Measurements from ENCODE around the gene SNX9. TPM values are rescaled to one million over a fixed set of nuclear protein-coding genes. Genes with fewer than 3 reads are reported as not detected.

SNX9 gene
- total and polyA plus RNA-seq, 2 of the 4 experiments (the other 2 are of a cell fraction), result 35.3 to 41.2 TPM

DNA sequence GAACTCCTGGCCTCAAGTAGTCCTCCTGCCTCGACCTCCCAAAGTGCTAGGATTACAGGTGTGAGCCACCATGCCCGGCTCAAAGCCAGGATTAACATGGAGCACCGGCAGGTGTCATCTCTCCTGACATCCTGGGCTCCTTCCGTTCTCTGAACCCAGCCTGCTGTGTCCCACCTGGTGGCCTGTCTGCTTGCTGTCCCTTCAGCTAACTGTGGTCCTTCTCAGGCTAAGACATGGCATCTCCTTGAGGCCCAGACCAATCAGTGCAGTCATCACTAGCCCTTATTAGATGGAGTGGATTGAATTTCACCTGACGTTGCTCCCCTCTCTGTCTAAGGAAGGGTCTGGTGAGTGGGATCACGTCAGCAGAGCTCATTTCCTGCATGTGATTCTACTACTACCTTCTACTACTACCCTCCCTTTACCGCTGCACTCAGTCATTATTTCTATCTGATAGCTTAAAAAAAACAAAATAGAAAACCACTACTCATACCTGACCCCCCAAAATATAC lies 130.6 kb downstream of the SNX9 start:
- Histone ChIP-seq H3K4ac (ENCODE audit: low read depth, low read length) (no peak overlapping the region), H3K79me1 (ENCODE audit: low read depth in 1 of 2, low read length in 2 of 2) (no peaks in the 10 kb centered on the region), H4K91ac (ENCODE audit: insufficient read depth, low read depth, low read length) (no peak overlapping the region), H3K4me2 (ENCODE audit: low read depth, low read length) (no peak overlapping the region), H3K18ac (ENCODE audit: low read depth, low read length) (no peak overlapping the region), H3K9ac (ENCODE audit: low read depth, low read length) (no peak overlapping the region), H3K56ac (ENCODE audit: extremely low read depth, insufficient read depth, low read length) (no peak overlapping the region), H2BK15ac (ENCODE audit: low read depth, low read length) (no peak overlapping the region), H3K9me3 (ENCODE audit: control insufficient read depth, insufficient read depth, low read length) (peaks cover 3% of the 10 kb centered on the region), H3K23ac (ENCODE audit: low read depth, low read length) (no peak overlapping the region), H2BK120ac (ENCODE audit: low read depth, low read length) (no peak overlapping the region), H2BK5ac (ENCODE audit: low read depth, low read length, poor library complexity, severe bottlenecking) (no peak overlapping the region), H3K9me1 (ENCODE audit: insufficient read depth, low read length) (no peaks in the 10 kb centered on the region), H2AFZ (replicated peaks; ENCODE audit: low read length, poor library complexity) (no peak overlapping the region), H3K4me1 (ENCODE audit: control insufficient read depth, insufficient read depth, low read length) (no peaks in the 10 kb centered on the region), H2AK9ac (replicated peaks; ENCODE audit: low read depth, low read length, poor library complexity) (no peak overlapping the region), H4K20me1 (ENCODE audit: insufficient read depth, low read length) (no peaks in the 10 kb centered on the region), H4K8ac (ENCODE audit: low read depth in 2 of 2, low read length in 2 of 2) (no peak overlapping the region), H2AK5ac (ENCODE audit: low read depth, low read length) (no peak overlapping the region), H2BK20ac (ENCODE audit: low read depth, low read length) (no peak overlapping the region), H3K27me3 (ENCODE audit: control insufficient read depth, insufficient read depth, low read length) (no peaks in the 10 kb centered on the region), H3K14ac (replicated peaks; ENCODE audit: low read depth, low read length) (no peak overlapping the region), H4K5ac (ENCODE audit: low read depth, low read length) (no peak overlapping the region), H3K4me3 (ENCODE audit: insufficient read depth, low read depth, low read length) (no peak overlapping the region), H3K36me3 (ENCODE audit: control insufficient read depth, insufficient read depth, low read length) (no peaks in the 10 kb centered on the region), H3K27ac (ENCODE audit: insufficient read depth, low read length) (no peak overlapping the region)
- in situ Hi-C loops (cut with MboI; ENCODE audit: low sequenced_read_pairs) (no loop called here), intact Hi-C loops (cut with micrococcal nuclease) (no loop called here), dilution Hi-C loops (cut with HindIII; ENCODE audit: low sequenced_read_pairs, unreplicated experiment) (no loop called here)
- 69% methylated on average over 4 of the region's 7 CpGs; no CpG with 5 or more reads in 1 of the 2 experiments for WGBS, 2 experiments (ENCODE audit: extremely low coverage in 2 of 2, insufficient read length in 1 of 2)
- BruUV-seq (replicated peaks), result no TSS peak
- no peak for ATAC-seq (ENCODE audit: low read depth)
- DNase-seq, result no peak
- TF ChIP-seq MXI1 (IDR thresholded peaks at IDR 0.05; ENCODE audit: borderline replicate concordance, low read depth, low read length), result no peak
- TF ChIP-seq BHLHE40 (IDR thresholded peaks at IDR 0.05; ENCODE audit: low read depth, low read length), result no peak
- no peak for TF ChIP-seq SMC3 (IDR thresholded peaks at IDR 0.05; ENCODE audit: low read depth, low read length)
- TF ChIP-seq POLR2A (IDR thresholded peaks at IDR 0.05; ENCODE audit: low read depth, low read length), result no peak
- TF ChIP-seq, protein P1, sequence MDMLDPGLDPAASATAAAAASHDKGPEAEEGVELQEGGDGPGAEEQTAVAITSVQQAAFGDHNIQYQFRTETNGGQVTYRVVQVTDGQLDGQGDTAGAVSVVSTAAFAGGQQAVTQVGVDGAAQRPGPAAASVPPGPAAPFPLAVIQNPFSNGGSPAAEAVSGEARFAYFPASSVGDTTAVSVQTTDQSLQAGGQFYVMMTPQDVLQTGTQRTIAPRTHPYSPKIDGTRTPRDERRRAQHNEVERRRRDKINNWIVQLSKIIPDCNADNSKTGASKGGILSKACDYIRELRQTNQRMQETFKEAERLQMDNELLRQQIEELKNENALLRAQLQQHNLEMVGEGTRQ (IDR thresholded peaks at IDR 0.05; ENCODE audit: low read depth, low read length), result no peak
- no peak for TF ChIP-seq NFE2L2 (IDR thresholded peaks at IDR 0.05; ENCODE audit: low read depth, low read length)
- TF ChIP-seq, protein P2, sequence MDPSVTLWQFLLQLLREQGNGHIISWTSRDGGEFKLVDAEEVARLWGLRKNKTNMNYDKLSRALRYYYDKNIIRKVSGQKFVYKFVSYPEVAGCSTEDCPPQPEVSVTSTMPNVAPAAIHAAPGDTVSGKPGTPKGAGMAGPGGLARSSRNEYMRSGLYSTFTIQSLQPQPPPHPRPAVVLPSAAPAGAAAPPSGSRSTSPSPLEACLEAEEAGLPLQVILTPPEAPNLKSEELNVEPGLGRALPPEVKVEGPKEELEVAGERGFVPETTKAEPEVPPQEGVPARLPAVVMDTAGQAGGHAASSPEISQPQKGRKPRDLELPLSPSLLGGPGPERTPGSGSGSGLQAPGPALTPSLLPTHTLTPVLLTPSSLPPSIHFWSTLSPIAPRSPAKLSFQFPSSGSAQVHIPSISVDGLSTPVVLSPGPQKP (IDR thresholded peaks at IDR 0.05; ENCODE audit: borderline replicate concordance, low read depth, low read length), result no peak
- no peak for TF ChIP-seq RFX5 (IDR thresholded peaks at IDR 0.05; ENCODE audit: low read depth, low read length)
- no peak for TF ChIP-seq CEBPB (IDR thresholded peaks at IDR 0.05; ENCODE audit: low read depth, low read length)
- POLR2A ChIA-PET (ENCODE audit: unreplicated experiment), result no interaction called here
- CTCF ChIA-PET, result no interaction called here

Data from IMR-90 (cell line).